Stomach (tissue), 9 donors: ENCODE data around the gene RERE. TPM values are rescaled to one million over a fixed set of nuclear protein-coding genes. Genes with fewer than 3 reads are reported as not detected.

Experiments
- DNase-seq, 2 donors: peaks; one replicate each; pipeline versions ENCODE4 v3.0.0 to v3.0.0-alpha.2; 2013 to 2019
- H3K27ac ChIP-seq, 5 donors: fragments of 200-600 bp in 4 of 5; sonication (generic) in 4 of 5; one replicate each; pipeline ENCODE4 v1.5.1; 2013 to 2019; ENCODE audit warnings: mild to moderate bottlenecking in 1 of 5, moderate library complexity in 1 of 5
- H3K27me3 ChIP-seq, 3 donors: fragments of 200-600 bp; sonication (generic); one replicate each; pipeline ENCODE4 v1.5.1; 2017 to 2019; ENCODE audit warnings: mixed run types in 1 of 3
- H3K36me3 ChIP-seq, 4 donors: fragments of 200-600 bp; sonication (generic); 1 replicate in 3 of 4; 2 replicates in 1 of 4; pipeline ENCODE4 v1.5.1; 2016 to 2019
- H3K4me1 ChIP-seq, 4 donors: fragments of 200-600 bp; sonication (generic); one replicate each; pipeline ENCODE4 v1.5.1; 2016 to 2019
- H3K4me3 ChIP-seq, 4 donors: fragments of 200-600 bp; sonication (generic) in 3 of 4; one replicate each; pipeline ENCODE4 v1.5.1; 2016 to 2019; ENCODE audit warnings: mild to moderate bottlenecking in 1 of 4
- H3K9me3 ChIP-seq, 4 donors: fragments of 200-600 bp; sonication (generic); one replicate each; pipeline ENCODE4 v1.5.1; 2016 to 2019
- EP300 ChIP-seq: sonication (generic); formaldehyde crosslinking; IDR thresholded peaks from one replicate; pipeline ENCODE4 v1.6.1; 2017; ENCODE audit warnings: antibody characterized with exemption
- POLR2A ChIP-seq, 4 donors: fragments of 450-650 bp; IDR thresholded peaks; one replicate each; pipeline ENCODE4 v1.6.1; 2016; ENCODE audit warnings: antibody characterized with exemption in 4 of 4, control low read depth in 2 of 4, mild to moderate bottlenecking in 1 of 4, moderate library complexity in 1 of 4
- POLR2AphosphoS5 ChIP-seq, 3 donors: sonication (generic); formaldehyde crosslinking; IDR thresholded peaks; one replicate each; pipeline ENCODE4 v1.6.1; 2016; ENCODE audit warnings: antibody characterized with exemption in 3 of 3
- WGBS, 5 donors: extraction: QIAGEN DNeasy Blood & Tissue Kit in 3 of 5; methylation state at CpG; one replicate each; pipeline versions ENCODE4 v1.1.5 to v1.1.7; 2013 to 2018; 5-methylcytosine and 5-hydroxymethylcytosine counted together
- intact Hi-C: fragments of 100-400 bp; cut with DNase I; formaldehyde crosslinking; loops from one replicate; pipeline ENCODE4 v1.15.1; 2023; ENCODE audit warnings: low total_unique reads
- polyA plus RNA-seq, 3 donors: library from polyadenylated mRNA; stranded (reverse); fragments of 200-250 nt; gene quantifications; one replicate each; pipeline ENCODE4 v1.2.3, GENCODE V29; 2013
- total RNA-seq, 5 donors: library from RNA; depleted of rRNA; stranded (reverse); fragments of >200 nt; gene quantifications; one replicate each; pipeline versions ENCODE4 v1.1.0 to v1.2.3, GENCODE V29; 2014 to 2016
- TF ChIP-seq, protein P1 (sequence below), 7 experiments: fragments of 450-650 bp in 4 of 7; fragments of 200-600 bp in 3 of 7; sonication (generic) in 3 of 7; IDR thresholded peaks; one replicate each; pipeline ENCODE4 v1.5.1; 2016 to 2019; ENCODE audit warnings: antibody characterized with exemption in 7 of 7, control low read depth in 2 of 7, mild to moderate bottlenecking in 1 of 7
- donor health status: healthy with polysubstance abuse.
- donor health status: Bipolar disorder and iron deficiency.
- donor health status: healthy.

RERE gene
- total and polyA plus RNA-seq, 8 donors: 15.6 to 198 (median 79.3) TPM

DNA sequence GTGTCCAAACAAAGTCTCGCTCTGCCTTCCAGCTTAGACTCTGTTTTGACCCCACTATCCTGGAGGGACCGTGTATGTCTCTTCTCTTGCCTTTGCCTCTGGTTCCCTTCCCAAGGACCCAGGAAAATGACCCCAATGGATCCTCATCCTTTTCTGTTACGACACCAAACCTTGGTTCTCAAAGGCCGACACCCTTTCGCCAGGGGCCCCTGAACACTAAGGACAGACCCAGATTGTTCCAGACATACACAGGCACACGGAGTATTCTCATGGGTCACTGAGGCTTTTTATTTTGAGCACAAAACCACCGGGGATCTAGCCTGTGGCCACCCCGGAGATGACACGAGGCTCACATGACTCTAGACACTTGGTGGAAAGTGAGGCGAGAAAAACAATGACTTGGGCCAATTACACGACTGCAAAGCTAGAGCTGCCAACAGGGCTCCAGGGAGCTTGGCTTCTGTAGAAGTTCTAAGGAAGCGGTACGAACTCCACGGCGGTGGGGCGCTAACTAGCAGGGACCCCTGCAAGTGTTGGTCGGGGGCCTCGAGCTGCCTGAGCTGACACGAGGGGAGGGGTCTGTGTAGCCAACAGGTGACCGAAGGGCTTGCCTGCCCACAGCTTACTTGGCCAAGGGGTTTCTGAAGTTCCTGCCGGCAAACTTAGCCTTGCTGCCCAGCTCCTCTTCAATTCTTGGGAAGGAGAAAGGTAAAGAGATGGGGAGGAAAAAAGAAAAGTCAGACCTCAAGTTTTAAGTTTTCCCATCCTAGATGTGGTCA is 43.5 kb upstream of the RERE start:
- Histone ChIP-seq H3K27ac (no peak overlapping the region), H3K27me3 (no peaks in the 10 kb centered on the region), H3K36me3 (peaks cover 62 to 96% (median 95%) of the 10 kb centered on the region in 4 donors), H3K9me3 (no peaks in the 10 kb centered on the region), H3K4me3 (no peak overlapping the region), H3K4me1 (peaks cover 6 to 34% (median 17%) of the 10 kb centered on the region in 4 donors)
- TF ChIP-seq POLR2A (IDR thresholded peaks at IDR 0.05) (no peak), EP300 (no peak), POLR2AphosphoS5 (IDR thresholded peaks at IDR 0.05) (no peak)
- TF ChIP-seq, protein P1, sequence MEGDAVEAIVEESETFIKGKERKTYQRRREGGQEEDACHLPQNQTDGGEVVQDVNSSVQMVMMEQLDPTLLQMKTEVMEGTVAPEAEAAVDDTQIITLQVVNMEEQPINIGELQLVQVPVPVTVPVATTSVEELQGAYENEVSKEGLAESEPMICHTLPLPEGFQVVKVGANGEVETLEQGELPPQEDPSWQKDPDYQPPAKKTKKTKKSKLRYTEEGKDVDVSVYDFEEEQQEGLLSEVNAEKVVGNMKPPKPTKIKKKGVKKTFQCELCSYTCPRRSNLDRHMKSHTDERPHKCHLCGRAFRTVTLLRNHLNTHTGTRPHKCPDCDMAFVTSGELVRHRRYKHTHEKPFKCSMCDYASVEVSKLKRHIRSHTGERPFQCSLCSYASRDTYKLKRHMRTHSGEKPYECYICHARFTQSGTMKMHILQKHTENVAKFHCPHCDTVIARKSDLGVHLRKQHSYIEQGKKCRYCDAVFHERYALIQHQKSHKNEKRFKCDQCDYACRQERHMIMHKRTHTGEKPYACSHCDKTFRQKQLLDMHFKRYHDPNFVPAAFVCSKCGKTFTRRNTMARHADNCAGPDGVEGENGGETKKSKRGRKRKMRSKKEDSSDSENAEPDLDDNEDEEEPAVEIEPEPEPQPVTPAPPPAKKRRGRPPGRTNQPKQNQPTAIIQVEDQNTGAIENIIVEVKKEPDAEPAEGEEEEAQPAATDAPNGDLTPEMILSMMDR (IDR thresholded peaks at IDR 0.05): no peak
- no peak for DNase-seq
- intact Hi-C loops: no loop called here
- 85 to 92% (median 89%) methylated on average over 21 of the region's 21 CpGs for WGBS, 5 donors

- Histone ChIP-seq H3K4me1 (peaks cover 6 to 34% (median 17%) of the 10 kb centered on the region in 4 donors), H3K9me3 (no peaks in the 10 kb centered on the region), H3K4me3 (no peak overlapping the region), H3K27me3 (no peaks in the 10 kb centered on the region), H3K36me3 (peaks cover 44 to 78% (median 77%) of the 10 kb centered on the region in 4 donors), H3K27ac (peak overlapping the region in 2 of 5 donors; percentile 25 to 42)
- peak; percentile 43 to 77 for DNase-seq
- intact Hi-C loops: no loop called here
- 67 to 74% (median 68%) methylated on average over 12 of the region's 12 CpGs for WGBS, 5 donors
- no peak for TF ChIP-seq EP300
- TF ChIP-seq POLR2A (IDR thresholded peaks at IDR 0.05): no peak
- TF ChIP-seq, protein P1 (IDR thresholded peaks at IDR 0.05): peak in 5 of 7 experiments; percentile 32 to 52 (median 46)
- peak in 1 of 3 donors; percentile 44 for TF ChIP-seq POLR2AphosphoS5 (IDR thresholded peaks at IDR 0.05)
Observed at GRCh38 chr1:8858888-8859706, 41.7 kb upstream of the RERE start.

- Histone ChIP-seq H3K27me3 (no peaks in the 10 kb centered on the region), H3K4me1 (peaks cover 6 to 34% (median 17%) of the 10 kb centered on the region in 4 donors), H3K36me3 (peaks cover 35 to 69% (median 68%) of the 10 kb centered on the region in 4 donors), H3K27ac (peak overlapping the region in 4 of 5 donors; percentile 0 to 42 (median 22)), H3K9me3 (no peaks in the 10 kb centered on the region), H3K4me3 (no peak overlapping the region)
- peak in 2 of 3 donors; percentile 44 to 47 for TF ChIP-seq POLR2AphosphoS5 (IDR thresholded peaks at IDR 0.05)
- no peak for TF ChIP-seq EP300
- TF ChIP-seq, protein P1 (IDR thresholded peaks at IDR 0.05): no peak
- DNase-seq: peak; percentile 41 to 48
- 5 to 35% (median 20%) methylated on average over 2 of the region's 2 CpGs for WGBS, 5 donors
- intact Hi-C loops: no loop called here
Observed at GRCh38 chr1:8858112-8858668, 40.8 kb upstream of the RERE start.
